HL-60/S4 (cell line): ENCODE measurements around the gene CDV3.

Experiments used
- in situ Hi-C: fragments of 300-500 bp; cut with MboI; formaldehyde crosslinking; loops from 2 replicates; pipeline ENCODE4 v1.14.3; 2022; ENCODE audit warnings: low sequenced_read_pairs

The CDV3 gene

GRCh38 chr3:133568294-133569014, 5.0 kb upstream of the CDV3 start:
- in situ Hi-C loops = no loop called here

DNA sequence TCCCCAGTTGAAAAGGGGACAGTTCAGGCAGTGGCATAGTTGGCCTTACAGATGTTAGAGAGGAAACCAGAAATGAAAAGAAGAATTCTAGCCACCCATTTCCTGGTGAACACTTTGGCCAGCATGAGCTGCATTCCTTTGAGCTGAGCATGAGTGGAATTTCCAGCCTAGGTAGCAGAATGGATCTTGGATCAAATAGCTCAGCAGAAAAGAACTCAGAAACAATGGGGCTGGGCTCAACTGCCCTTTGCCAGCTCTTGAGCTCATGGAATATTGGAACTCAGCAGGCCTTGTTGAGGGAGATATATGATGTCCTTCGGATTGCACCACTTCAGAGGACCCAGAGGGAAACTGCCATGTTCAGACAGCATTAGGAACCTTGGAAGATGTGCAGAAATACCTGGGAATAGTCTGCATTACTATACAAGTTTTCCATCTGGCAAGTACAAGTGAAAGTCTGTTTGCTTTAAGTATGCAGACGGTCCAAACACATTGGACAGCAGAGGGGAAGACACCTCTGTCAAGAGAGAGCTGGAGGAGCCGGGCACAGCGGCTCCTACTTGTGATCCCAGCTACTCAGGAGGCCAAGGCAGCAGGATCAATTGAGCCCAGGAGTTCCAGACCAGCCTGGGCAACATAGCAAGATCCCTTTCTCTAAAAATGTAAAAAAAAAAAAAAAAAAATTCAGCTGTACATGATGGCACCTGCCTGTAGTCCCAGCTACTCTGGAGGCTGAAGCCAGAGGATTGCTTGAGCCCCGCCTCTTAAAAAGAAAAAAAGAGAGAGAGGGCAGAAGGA, 3.1 kb upstream of the CDV3 start:
- in situ Hi-C loops = no loop called here

GRCh38 chr3:133570937-133571320, 2.6 kb upstream of the CDV3 start:
- in situ Hi-C loops = no loop called here

DNA sequence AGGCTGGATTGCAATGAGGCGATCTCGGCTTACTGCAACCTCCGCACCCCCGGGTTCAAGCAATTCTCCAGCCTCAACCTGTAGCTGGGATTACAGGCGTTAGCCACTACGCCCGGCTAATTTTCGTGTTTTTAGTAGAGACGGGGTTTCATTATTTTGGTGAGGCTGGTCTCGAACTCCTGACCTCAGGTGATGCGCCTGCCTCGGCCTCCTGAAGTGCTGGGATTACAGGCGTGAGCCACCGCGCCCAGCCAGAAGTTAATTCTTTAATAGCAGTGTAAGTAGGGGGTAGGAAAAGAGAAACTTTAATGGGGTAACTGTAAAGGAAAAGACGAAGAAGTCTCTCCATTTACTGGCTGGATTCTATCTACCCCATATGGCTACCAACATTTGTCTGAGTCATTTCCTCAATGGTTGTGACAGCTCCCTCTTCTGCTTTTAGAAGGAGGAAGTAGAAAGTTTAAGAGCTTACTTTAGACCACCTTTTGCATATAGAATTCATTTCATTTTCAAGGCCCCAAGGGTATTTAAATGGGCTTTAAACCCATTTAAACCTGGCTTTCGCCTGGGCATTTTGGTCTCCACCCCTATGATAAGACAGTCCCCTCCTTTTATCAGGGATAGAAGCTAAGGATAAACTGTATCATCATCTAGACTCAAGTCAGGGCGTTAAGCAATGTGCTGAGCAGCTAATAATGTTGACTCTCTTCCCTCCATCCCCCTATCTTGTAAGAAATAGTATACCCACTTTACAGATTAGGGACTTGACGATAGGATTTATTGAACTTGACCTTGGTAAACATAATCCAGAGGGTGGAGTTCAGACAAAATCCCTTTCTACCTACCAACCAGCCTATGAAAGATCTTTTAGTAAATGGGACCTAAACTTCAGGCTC, 1.1 kb upstream of the CDV3 start:
- in situ Hi-C loops = no loop called here

DNA sequence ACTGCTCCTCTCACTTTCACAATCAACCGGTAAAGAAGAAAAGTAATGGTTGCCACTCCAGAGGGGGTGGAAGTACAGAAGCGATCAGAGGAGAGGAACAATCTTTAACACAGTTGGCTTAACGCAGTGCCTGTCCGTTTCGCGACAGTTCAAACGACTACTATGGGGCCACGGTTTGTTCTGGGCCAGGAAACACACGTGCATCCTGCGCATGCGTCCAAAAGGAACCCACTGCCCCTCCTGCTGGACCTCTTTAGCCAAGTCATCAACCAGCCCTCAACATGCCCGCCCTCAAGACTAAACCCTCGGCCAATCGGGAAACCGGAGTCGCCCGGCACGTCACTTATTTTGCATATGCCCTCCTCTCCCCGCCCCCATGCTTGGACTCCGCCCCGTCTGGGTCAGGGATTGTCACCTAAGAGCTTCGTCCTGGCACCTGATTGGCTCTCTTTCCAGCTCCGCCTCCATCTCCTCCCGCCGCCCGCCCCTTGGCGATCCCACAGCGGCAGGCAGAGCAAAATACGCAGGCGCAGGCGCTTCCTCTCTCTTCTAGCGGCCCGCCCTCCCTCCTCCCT, 345 bp upstream of the CDV3 start:
- in situ Hi-C loops = no loop called here

GRCh38 chr3:133574260-133574881, 885 bp downstream of the CDV3 start:
- in situ Hi-C loops = no loop called here

DNA sequence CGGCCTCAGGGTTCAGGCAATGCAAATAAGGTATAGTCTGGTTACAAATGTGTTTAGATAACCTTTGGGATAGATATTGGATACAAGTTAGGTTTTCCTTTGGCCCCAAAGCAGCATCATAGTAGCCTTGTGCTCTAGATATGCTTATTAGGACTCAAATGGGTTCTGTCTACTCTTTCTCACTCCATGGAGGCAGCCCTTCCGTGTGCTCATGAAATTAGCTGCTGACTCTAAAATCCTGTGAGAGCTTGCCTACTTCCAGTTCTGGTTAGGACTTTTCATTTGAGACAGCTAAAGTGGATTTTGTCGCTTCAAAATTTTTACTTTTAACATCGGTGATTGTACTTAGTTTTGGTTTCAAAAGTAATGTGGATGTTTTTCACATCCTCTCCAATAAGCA, 1.6 kb downstream of the CDV3 start:
- in situ Hi-C loops = no loop called here

DNA sequence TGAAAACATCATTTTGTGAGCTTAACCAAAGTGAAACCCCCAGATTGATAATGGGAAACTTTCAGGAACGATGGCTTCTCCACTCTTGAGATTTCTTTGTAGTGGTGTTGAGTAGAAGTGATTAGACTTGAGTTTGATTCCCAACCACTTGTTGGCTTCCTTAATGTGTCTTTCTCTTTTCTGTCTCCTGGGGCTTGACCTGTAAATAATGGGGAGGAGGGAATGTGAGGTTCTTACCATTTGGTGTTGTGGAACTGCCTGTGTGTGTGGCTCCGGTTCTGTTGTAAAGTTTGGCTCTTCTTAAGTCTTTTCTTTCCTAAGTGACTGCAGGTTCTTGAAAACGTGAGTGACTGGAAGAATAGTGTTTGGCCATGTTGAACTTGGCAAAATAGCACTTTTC, 2.7 kb downstream of the CDV3 start:
- in situ Hi-C loops = no loop called here

- in situ Hi-C loops = no loop called here
Measured at GRCh38 chr3:133578548-133579191, 5.2 kb downstream of the CDV3 start.

DNA sequence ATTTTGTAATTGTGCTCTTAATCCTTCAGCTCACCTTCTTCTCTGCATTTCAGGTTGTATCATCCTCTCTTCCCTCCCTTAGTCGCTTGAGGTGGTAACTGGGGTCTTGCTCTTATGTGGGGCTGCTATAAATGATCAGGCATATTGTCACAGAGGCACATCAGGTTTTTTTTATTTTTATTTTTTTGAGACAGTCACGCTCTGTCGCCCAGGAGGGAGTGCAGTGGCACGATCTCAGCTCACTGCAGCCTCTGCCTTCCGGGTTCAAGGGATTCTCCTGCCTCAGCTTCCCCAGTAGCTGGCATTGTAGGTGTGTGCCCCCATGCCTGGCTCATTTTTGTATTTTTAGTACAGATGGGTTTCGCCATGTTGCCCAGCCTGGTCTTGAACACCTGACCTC, 9.9 kb downstream of the CDV3 start:
- in situ Hi-C loops = no loop called here

- in situ Hi-C loops = no loop called here
Measured at GRCh38 chr3:133588035-133588434, 14.5 kb downstream of the CDV3 start.

DNA sequence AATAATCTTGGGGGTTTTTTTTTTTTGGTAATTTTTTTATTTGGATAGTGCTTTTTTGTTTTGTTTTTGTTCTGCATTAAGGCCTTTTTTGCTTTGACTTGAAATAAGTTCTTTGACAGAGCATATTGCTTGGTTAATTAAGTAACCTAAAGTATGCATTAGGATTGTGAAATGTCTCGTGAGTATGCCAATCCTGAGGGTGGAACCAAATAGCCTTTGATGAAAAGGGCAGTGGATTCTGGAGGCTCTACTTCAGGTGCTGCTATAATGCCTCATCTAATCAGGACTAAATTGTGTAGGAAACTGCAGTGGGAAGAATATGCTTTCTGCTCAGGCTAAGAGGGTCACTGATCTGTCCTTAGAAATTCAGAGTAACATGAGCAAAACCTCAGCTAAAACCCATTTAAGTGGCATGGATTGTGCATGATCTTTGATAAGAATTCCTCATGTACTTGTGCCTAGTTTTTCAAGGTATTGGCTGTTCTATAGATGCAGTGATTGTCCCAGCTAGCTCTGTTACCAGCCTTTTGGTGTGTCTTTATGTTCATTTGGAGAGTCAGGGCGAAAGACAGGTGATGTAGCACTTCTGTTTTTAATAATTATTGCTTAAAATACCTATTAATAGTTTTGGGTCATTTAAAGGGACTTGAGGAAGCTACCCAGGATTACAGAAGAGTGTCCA, 15.4 kb downstream of the CDV3 start:
- in situ Hi-C loops = no loop called here

DNA sequence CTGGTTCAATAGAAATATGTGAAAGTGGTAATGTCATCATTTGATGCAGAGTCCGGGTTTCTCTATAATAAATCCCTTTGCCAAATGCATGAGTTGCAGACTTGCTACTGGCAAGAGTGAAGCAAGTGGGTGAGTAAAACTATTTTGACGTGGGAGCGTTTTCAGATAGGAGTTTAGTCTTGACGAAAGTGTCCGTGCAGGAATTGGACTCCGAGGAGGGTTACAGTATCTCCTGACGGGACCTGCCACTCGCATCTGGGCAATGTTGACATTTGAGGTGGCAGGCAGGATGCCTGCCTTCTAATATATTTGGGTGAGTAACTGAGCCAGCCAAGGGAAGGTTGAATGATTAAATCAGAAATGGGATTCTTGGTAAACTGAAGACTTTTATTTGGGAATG, 16.0 kb downstream of the CDV3 start:
- in situ Hi-C loops = no loop called here

- in situ Hi-C loops = loop anchor here (10.0 kb wide), 1 partner anchor 107 kb away; no protein-coding TSS in a partner anchor
Measured at GRCh38 chr3:133591271-133591742, 17.8 kb downstream of the CDV3 start.

- in situ Hi-C loops = loop anchor here (10.0 kb wide), 1 partner anchor 108 kb away; no protein-coding TSS in a partner anchor
Measured at GRCh38 chr3:133592843-133593242, 19.4 kb downstream of the CDV3 start.

- in situ Hi-C loops = loop anchor here (10.0 kb wide), 1 partner anchor 108 kb away; no protein-coding TSS in a partner anchor
Measured at GRCh38 chr3:133593243-133593642, 19.8 kb downstream of the CDV3 start.

GRCh38 chr3:133595341-133595740, 21.9 kb downstream of the CDV3 start:
- in situ Hi-C loops = loop anchor here (10.0 kb wide), 1 partner anchor 111 kb away; no protein-coding TSS in a partner anchor

DNA sequence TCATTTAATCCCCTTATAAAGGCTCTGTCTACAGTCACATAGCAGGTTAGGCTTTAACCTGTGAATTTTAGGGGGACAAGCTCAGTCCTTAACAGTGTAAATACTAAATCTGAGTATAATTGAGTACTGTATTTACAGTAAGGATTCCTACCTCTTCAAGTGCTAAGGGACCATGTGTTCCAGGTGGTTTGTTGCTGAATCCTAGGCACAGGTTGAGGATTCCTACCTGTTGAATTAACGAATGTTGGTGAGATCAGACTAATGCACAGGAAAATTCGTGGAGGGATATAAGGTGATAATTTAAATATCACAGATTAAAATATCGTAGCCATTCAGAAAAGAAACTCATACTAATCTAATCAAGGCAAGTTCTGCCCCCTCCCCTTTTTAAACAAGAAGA, 24.9 kb downstream of the CDV3 start:
- in situ Hi-C loops = loop anchor here (10.0 kb wide), 1 partner anchor 114 kb away; no protein-coding TSS in a partner anchor

- in situ Hi-C loops = loop anchor here (10.0 kb wide), 1 partner anchor 114 kb away; no protein-coding TSS in a partner anchor
Measured at GRCh38 chr3:133599280-133599679, 25.8 kb downstream of the CDV3 start.
